Cardiac muscle cell (in vitro differentiated cells and primary cell): Measurements from ENCODE around the gene PCDH1. TPM values are rescaled to one million over a fixed set of nuclear protein-coding genes. Genes with fewer than 3 reads are reported as not detected.

Experiments
- DNase-seq, 2 donors: peaks; one replicate each; pipeline versions ENCODE4 v3.0.0 to v3.0.0-alpha.2; 2010 to 2017; ENCODE audit warnings: low read depth in 1 of 2, low spot score in 1 of 2
- H3K27ac ChIP-seq: fragments of 200-600 bp; sonication (generic); 2 replicates; pipeline ENCODE4 v1.5.1; 2016
- H3K27me3 ChIP-seq: fragments of 200-600 bp; sonication (generic); 2 replicates; pipeline ENCODE4 v1.6.0; 2016; ENCODE audit warnings: control low read depth
- H3K36me3 ChIP-seq: fragments of 200-600 bp; sonication (generic); 2 replicates; pipeline ENCODE4 v1.5.1; 2016; ENCODE audit warnings: control low read depth
- H3K4me1 ChIP-seq: fragments of 200-600 bp; sonication (generic); 2 replicates; pipeline ENCODE4 v1.8.1; 2017; ENCODE audit warnings: low read depth, mild to moderate bottlenecking, mixed run types
- H3K4me3 ChIP-seq: fragments of 200-600 bp; sonication (generic); 2 replicates; pipeline ENCODE4 v1.5.1; 2016; ENCODE audit warnings: mild to moderate bottlenecking
- H3K9me3 ChIP-seq: fragments of 200-600 bp; sonication (generic); 2 replicates; pipeline ENCODE4 v1.5.1; 2017; ENCODE audit warnings: low read depth, mild to moderate bottlenecking, control low read depth
- CTCF ChIP-seq: IDR thresholded peaks from 2 replicates; pipeline ENCODE4 v1.5.1; 2012; ENCODE audit warnings: low read depth, mild to moderate bottlenecking, low read length
- polyA plus RNA-seq: library from polyadenylated mRNA; unstranded; fragments of >200 nt; fragmentation: Nextera tagmentation; extraction: Ambion mirVana; gene quantifications from 2 replicates; pipeline ENCODE4 v1.2.1, GENCODE V29; 2016
- total RNA-seq: library from RNA; depleted of rRNA; stranded (reverse); fragments of >200 nt; gene quantifications from 2 replicates; pipeline ENCODE4 v1.2.3, GENCODE V29; 2016

PCDH1 gene
- total and polyA plus RNA-seq, 2 experiments from 2014 or later: 0.63 to 0.77 TPM

- H3K27ac ChIP-seq: no peak overlapping the region
- no peak for TF ChIP-seq CTCF
- no peaks in the 10 kb centered on the region for H3K36me3 ChIP-seq
- H3K4me3 ChIP-seq: no peak overlapping the region
- no peaks in the 10 kb centered on the region for H3K4me1 ChIP-seq
- H3K27me3 ChIP-seq: peaks cover 23% of the 10 kb centered on the region
- no peak for DNase-seq
- H3K9me3 ChIP-seq: no peaks in the 10 kb centered on the region
Observed at GRCh38 chr5:141806626-141807025, 71.6 kb downstream of the PCDH1 start.

- Histone ChIP-seq H3K4me3 (no peak overlapping the region), H3K4me1 (no peaks in the 10 kb centered on the region), H3K9me3 (no peaks in the 10 kb centered on the region), H3K27me3 (peaks cover 18% of the 10 kb centered on the region), H3K36me3 (no peaks in the 10 kb centered on the region), H3K27ac (no peak overlapping the region)
- DNase-seq: peak in 1 of 2 donors; percentile 17
- no peak for TF ChIP-seq CTCF
Observed at GRCh38 chr5:141805874-141806595, 72.2 kb downstream of the PCDH1 start.

DNA sequence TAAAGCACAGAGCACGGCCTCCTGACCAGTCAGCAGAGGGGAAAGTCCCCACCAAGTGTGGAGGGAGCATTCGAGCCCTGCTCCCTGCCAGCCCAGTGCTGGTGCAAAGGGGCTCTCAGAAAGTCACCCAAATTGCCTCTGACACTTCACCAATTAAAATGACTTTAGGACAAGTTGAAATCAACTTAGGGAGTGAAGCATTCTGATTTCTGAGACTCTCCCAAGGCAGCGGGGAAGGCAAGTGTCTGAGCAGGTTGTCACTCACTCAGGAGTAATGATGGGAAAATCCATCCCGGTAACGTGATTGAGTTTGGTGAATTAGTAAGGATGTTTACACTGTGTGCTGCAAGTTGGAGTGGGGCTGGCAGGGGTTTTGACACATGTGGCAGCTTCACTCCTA is 73.7 kb downstream of the PCDH1 start:
- DNase-seq: no peak
- H3K27me3 ChIP-seq: peaks cover 2% of the 10 kb centered on the region
- TF ChIP-seq CTCF: no peak
- no peaks in the 10 kb centered on the region for H3K9me3 ChIP-seq
- H3K36me3 ChIP-seq: no peaks in the 10 kb centered on the region
- no peak overlapping the region for H3K4me3 ChIP-seq
- no peaks in the 10 kb centered on the region for H3K4me1 ChIP-seq
- no peak overlapping the region for H3K27ac ChIP-seq

Other genes starting within 250 kb of the PCDH1 start
- 64.7 and 78.3 TPM in 2 replicates for gene HDAC3, start 241.6 kb downstream of the PCDH1 start, total RNA-seq
- gene HDAC3, start 241.6 kb downstream of the PCDH1 start, polyA plus RNA-seq: 112 and 117 TPM in 2 replicates
- gene RELL2, start 241.4 kb downstream of the PCDH1 start, total RNA-seq: 1.8 and 3.6 TPM in 2 replicates
- 2.3 TPM in 1 of 2 replicates, not detected in the other for gene RELL2, start 241.4 kb downstream of the PCDH1 start, polyA plus RNA-seq
- gene FCHSD1, start 227.0 kb downstream of the PCDH1 start, total RNA-seq: 9.8 and 24.9 TPM in 2 replicates
- gene FCHSD1, start 227.0 kb downstream of the PCDH1 start, polyA plus RNA-seq: 7.8 and 13.0 TPM in 2 replicates
- 1.5 and 1.6 TPM in 2 replicates for gene ARAP3, start 196.2 kb downstream of the PCDH1 start, total RNA-seq
- 0.59 and 1.4 TPM in 2 replicates for gene ARAP3, start 196.2 kb downstream of the PCDH1 start, polyA plus RNA-seq
- 101 and 108 TPM in 2 replicates for gene DELE1, start 45.5 kb upstream of the PCDH1 start, total RNA-seq
- 41.7 and 58.1 TPM in 2 replicates for gene DELE1, start 45.5 kb upstream of the PCDH1 start, polyA plus RNA-seq
- 0.28 and 0.57 TPM in 2 replicates for gene PCDH12, start 79.8 kb upstream of the PCDH1 start, total RNA-seq
- 0.44 and 0.87 TPM in 2 replicates for gene PCDH12, start 79.8 kb upstream of the PCDH1 start, polyA plus RNA-seq
- 35.4 and 57.2 TPM in 2 replicates for gene RNF14, start 90.7 kb upstream of the PCDH1 start, total RNA-seq
- gene RNF14, start 90.7 kb upstream of the PCDH1 start, polyA plus RNA-seq: 60.3 and 69.2 TPM in 2 replicates
- 25.8 and 40.6 TPM in 2 replicates for gene GNPDA1, start 134.6 kb upstream of the PCDH1 start, total RNA-seq
- gene GNPDA1, start 134.6 kb upstream of the PCDH1 start, polyA plus RNA-seq: 47.6 and 67.7 TPM in 2 replicates
- gene NDFIP1, start 230.4 kb upstream of the PCDH1 start, total RNA-seq: 83.5 and 134 TPM in 2 replicates
- 78.0 and 84.9 TPM in 2 replicates for gene NDFIP1, start 230.4 kb upstream of the PCDH1 start, polyA plus RNA-seq